GM12864 (cell line): Measurements from ENCODE around the gene MZT2A.
"Not testable (repeated sequence)": the region's sequence is repeated elsewhere in the genome, so short reads cannot be mapped to it uniquely, and the experiment has no call there.

Experiments
- DNase-seq: peaks from one replicate; pipeline ENCODE4 v3.0.0-alpha.2; 2011; ENCODE audit warnings: low read depth
- H3K4me3 ChIP-seq: 2 replicates; pipeline ENCODE4 v1.5.1; 2011; ENCODE audit warnings: mild to moderate bottlenecking, low read depth, low read length, control low read depth
- TF ChIP-seq, protein P1 (sequence below): IDR thresholded peaks from 2 replicates; pipeline ENCODE4 v1.5.1; 2011; ENCODE audit warnings: low read depth, mild to moderate bottlenecking, moderate library complexity, low read length, control low read depth, inconsistent platforms; ENCODE audit errors: missing control alignments

Gene MZT2A

DNA sequence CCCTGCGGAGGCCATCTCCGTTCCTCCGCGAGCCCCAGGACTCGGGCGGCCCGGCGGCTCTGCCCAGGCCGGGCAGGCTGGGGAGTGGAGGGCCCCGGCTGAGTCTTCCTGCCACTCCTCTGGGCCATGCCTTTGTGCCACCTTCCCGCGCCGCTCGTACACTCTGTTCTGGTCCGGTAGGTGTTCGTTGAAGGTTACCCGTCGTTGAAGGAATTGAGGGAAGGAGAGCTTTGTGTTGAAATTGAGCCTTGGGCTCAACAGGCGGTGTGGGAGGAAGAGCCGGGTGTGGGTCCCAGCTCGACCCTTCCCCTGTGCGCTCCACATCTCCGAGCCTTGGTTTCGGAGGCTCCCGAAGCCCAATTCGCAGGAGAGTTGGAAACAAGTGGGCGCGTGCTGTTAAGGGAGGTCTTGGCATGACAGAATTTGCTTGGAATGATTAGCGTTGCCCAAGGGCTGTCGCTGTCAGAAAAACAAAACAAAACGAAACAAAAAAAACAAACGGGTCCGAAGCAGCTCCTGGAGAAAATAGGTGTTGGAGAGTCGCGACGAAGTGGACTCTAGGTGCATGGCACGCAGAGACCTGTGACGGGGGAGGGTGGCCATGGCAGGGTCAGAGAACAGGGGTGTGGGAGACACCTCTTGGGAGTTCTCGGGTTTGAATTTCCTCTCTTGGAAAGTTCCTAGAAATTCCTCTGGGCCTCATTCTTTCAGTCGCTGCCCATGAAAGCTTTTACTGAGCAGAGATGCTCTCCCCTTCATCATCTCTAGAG lies 1.2 kb upstream of the MZT2A start:
- DNase-seq = no peak
- TF ChIP-seq, protein P1, sequence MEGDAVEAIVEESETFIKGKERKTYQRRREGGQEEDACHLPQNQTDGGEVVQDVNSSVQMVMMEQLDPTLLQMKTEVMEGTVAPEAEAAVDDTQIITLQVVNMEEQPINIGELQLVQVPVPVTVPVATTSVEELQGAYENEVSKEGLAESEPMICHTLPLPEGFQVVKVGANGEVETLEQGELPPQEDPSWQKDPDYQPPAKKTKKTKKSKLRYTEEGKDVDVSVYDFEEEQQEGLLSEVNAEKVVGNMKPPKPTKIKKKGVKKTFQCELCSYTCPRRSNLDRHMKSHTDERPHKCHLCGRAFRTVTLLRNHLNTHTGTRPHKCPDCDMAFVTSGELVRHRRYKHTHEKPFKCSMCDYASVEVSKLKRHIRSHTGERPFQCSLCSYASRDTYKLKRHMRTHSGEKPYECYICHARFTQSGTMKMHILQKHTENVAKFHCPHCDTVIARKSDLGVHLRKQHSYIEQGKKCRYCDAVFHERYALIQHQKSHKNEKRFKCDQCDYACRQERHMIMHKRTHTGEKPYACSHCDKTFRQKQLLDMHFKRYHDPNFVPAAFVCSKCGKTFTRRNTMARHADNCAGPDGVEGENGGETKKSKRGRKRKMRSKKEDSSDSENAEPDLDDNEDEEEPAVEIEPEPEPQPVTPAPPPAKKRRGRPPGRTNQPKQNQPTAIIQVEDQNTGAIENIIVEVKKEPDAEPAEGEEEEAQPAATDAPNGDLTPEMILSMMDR = no peak
- H3K4me3 ChIP-seq = peak overlapping the region; percentile 99

DNA sequence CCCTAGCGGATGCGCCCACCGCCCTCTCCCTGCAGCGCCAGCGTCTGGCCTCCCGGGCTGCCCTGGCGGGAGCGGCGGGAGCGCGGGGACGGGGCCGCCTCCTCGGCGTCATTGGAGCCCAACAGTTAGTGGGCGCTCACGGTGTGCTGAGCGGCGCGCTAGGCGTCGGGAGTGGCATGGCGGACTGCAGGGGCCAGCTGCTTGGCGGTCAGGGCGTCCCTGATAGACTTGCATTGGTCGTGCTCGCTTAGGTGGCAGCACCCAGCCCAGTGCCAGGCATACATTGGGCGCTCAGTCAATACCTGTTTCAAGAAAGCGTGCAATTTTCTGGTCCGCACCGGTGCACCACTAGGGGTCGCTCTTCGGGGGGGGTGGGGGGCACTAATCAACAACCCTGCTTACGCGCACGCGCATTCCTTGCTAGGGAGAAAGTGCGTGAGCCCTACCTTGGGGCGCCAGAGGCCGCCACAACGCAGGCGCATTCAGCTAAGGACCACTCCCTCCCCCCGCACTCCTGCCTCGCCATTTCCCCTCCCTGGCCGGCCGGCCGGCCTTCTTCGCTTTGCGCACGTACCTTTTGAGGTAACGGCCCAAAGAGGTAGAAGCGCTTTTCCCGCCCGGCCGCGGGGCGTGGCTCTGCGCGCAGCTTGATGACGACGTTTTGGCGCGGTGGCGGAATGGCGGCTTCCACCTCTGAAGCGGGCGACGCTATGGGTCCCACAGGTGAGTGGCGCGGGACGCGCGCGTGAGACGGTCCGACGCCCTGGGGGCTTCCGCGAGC lies 411 bp upstream of the MZT2A start:
- peak overlapping the region; percentile 99 for H3K4me3 ChIP-seq
- DNase-seq = peak; percentile 93
- TF ChIP-seq, protein P1 = peak; percentile 73

DNA sequence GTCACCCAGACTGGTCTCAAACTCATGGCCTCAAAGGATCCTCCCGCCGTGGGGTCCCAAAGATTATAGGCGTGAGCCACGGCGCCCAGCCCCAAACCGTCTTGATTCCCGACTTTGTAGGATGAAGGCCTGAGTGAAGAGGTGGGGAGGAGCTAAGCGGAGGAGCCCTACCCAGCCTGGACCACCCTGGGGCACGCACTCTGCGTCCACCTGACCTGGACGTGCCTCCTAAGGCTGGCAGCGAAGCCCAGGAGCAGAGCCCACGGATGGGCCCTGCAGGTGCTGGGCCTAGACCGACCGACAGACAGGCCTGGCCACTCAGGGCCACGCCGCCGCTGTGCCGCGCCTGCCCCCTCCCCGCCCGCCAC lies 744 bp downstream of the MZT2A start:
- not testable (repeated sequence) for DNase-seq
- H3K4me3 ChIP-seq = peak overlapping the region; percentile 53

DNA sequence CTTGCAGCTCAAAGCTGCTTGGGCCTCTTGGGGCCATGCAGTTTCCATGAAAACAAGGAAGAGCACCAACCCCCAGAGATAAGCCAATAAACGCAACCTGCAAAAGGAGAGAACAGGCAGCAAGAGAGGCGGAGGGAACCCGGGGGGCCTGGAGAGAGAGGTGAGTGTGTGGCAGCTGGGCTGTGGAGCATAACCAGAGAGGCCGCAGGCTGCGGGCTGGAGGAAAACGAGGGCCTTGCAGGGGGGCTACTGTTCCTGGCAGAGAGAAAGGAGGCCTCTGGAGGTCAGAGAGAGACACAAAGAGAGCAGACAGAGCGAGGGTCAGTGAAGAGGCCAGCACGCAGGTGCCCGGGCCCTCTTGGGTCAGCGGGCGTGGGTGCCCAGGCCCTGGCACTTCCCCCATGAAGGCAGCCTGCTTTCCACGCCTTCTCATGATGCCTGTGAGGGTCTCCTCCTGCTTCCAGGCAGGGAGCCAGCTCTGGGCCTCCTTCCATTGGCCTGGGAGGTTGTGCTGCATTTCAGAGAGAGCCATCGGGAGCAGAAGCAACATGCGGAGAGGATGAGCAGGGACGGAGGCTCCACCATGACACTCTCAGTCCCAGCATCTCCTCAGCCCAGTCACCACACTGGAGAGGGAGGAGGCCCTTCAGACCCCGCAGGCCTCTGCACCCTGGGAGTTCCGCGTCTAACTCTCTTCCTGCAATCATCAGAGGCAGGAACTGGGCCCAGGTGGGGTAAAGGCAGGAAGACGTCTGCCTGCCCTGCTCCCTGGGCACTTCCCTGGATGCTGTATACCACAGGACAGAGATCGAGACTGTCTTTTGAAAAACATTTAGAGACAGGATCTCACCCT lies 1.4 kb downstream of the MZT2A start:
- not testable (repeated sequence) for DNase-seq
- peak overlapping the region; percentile 53 for H3K4me3 ChIP-seq

DNA sequence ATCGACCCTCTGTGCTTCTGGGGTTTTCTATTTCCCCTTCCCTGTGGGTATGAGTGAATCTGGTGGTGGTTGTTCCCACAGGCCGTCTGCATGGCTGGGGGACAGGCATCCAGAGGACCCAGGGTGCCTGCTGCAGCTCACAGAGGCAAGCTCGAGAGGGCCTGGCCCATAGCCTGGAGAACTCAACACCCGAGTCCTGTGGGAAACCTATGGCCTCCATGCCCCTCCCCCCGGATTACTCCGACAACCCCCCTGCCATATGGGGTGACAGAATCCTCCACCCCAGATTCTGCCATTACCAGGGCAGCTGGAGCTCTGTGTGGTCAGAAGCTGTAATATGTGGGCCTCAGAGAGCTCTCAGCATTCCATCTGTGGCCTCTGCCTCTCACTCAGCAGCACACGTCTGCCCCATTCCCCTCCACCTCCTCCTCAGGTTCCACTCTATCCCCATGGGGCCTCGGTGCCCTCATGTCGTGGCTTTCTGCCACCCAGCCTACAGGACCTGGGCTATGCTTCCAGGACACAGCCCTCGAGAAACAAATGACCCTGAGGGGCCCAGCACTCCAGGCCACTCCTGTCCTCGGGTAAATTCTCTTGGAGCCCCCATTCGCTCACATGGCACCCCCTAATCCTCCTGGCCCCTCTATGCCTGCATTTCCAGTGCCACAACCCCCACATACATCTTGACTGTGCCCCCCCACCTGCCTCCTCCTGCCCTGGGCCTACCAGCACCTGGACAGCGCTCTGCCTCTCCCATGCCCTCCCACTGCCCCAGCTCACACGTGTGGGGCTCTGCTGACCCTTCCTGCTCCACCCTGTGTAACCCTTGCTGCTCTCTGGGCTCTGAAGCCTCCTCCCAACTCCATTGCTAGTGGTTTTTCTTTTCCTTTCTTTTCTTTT lies 3.6 kb downstream of the MZT2A start:
- DNase-seq = no peak
- TF ChIP-seq, protein P1 = no peak
- no peak overlapping the region for H3K4me3 ChIP-seq

DNA sequence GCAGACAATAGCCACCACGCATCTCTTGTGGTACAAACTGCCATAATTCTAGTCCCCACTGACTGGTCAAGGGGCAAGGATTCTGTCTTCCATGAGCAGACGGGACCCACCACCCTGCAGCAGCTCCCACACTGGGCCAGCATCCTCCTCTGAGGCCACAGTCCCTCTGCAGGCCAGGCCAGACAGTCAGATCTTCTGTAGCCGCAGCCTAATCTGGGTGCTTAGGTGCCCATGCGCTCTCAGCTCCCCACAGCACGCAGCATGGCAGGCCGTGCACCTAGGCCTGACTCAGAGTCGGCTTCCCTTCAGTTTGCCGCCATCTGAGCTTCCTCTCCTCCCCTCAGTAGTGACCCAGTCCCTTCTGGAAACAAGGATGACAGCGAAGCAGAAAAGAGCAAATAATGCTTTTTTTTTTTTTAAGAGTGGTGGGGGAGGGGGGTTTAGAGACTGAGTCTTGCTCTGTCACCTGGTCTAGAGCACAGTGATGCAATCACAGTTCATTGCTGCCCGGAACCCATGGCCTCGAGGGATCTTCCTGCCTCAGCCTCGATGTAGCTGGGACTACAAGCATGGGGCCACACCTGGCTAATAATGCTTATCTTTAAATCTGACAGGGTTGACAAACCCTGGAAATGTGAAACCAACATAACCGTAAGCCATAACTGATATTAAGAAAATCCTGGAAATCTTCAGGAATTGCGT lies 5.8 kb downstream of the MZT2A start:
- H3K4me3 ChIP-seq, DNase-seq: not testable (repeated sequence)

DNA sequence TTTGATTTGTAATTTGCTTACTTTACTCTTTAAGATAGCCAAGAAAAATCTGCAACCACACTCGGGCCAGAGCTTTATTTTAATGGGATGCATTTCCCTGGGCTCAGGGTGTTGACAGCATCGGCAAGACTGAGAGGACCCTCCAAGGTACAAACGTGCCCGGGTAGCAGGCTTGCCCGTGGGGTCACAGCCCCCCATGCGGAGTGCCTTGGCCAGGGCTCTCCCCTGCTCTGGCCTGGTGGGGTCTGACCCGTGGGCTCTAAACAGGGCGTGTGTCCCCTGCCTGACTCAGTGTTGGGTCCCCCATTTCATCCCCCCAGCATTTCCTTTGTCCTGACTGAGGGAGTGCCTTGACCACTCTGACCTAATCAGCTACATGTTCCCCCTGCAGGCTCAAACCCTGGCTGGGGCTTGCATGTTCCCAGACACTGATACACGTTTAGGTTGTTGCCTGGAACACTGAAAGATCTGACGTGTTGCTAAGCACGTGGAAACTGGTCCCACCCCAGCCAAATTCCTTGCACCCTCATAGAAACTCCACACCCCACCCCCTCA lies 7.2 kb downstream of the MZT2A start:
- not testable (repeated sequence) for H3K4me3 ChIP-seq, DNase-seq

DNA sequence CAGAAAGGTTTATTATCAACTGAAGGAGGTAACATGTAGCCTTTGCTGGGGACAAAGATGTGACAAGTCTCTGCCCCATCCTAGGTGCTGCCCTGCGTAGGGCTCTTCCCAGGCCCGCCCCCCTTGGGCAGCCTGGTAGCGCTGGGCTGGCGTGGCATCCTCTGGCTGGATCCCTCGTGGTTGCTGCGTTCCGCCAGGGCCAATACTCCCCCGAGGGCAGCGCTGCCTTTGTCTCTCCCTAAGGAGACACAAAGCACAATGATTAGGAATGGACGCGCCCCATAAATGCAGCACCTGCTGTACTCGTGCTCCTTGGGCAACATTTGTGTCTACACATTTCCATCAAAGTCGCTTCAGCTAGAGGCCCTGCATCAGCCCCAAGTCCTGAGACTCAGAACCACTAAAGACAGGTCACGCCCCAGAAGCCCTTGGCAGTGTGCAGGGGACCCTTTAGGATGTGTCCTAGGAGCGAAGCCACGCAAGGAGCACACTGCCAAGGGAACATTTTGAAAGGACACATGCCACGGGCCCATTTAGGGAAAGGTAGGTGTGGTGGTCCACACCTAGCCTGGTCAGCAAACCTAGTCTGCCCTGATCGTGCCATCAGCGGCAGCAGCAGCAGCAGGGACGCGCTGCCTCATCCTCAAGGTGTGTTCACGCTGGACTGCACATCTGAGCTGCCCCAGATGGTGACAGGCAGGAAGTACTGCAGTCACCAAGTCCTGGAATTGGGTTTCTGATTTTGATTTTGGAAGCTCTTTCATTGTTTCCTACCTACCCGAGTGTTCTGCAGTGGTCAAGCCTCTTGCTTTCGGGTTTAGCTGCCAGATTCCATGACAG lies 8.0 kb downstream of the MZT2A start:
- H3K4me3 ChIP-seq, DNase-seq: not testable (repeated sequence)

DNA sequence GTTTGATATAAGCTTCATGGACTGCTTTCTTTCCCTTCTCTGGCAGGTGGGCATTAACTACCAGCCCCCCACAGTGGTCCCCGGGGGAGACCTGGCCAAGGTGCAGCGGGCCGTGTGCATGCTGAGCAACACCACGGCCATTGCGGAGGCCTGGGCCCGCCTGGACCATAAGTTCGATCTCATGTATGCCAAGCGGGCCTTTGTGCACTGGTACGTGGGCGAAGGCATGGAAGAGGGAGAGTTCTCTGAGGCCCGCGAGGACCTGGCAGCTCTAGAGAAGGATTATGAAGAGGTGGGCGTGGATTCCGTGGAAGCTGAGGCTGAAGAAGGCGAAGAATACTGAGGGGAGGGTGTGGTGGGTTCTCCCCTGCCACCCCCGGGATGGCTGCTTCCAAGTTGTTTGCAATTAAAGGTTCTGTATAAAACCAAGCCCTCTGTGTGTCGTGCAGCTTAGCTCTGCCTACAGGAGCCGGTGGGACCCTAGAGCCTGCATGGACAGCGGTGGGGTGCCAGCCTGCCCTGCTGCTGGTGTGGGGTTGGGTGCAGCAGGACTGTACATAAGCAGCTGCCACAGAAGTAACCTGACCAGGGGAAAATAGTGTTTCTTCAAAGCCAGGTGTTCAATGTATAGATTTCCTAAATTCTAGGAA lies 9.6 kb downstream of the MZT2A start:
- not testable (repeated sequence) for H3K4me3 ChIP-seq, DNase-seq

DNA sequence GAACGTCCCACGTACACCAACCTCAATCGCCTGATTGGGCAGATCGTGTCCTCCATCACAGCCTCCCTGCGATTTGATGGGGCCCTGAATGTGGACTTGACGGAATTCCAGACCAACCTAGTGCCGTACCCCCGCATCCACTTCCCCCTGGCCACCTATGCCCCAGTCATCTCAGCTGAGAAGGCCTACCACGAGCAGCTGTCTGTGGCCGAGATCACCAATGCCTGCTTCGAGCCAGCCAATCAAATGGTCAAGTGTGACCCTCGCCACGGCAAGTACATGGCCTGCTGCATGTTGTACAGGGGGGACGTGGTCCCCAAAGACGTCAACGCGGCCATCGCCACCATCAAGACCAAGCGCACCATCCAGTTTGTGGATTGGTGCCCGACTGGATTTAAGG lies 11.8 kb downstream of the MZT2A start:
- not testable (repeated sequence) for H3K4me3 ChIP-seq

DNA sequence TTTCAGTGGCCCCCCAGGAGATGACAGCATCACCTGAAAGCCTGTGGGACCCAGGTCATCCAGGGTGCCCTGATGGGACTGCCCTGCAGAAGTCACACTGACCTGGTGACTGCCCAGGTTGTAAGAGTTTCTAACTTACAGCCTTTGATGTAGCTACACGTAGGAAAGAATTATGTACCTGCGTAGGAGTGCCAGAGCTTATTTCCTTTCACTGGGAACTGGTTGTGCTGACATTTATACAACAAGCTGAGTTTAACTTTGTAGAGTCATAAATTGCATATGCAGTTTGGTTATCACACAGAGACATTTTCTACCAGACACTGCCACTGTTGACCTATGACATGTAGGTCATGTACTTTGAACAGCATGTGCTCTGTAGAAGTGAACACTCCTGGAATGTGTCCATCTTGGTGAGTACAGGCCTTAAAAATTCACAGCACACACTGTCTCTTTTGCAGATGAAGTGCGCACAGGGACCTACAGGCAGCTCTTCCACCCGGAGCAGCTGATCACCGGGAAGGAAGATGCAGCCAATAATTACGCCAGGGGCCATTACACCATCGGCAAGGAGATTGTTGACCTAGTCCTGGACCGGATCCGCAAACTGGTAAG lies 13.2 kb downstream of the MZT2A start:
- not testable (repeated sequence) for DNase-seq, H3K4me3 ChIP-seq

More for the DNA sequence above, 11.8 kb downstream of the MZT2A start:
- DNase-seq = not testable (repeated sequence)
